Panc1 (cell line): Measurements from ENCODE around the gene ZNF644. TPM values are rescaled to one million over a fixed set of nuclear protein-coding genes. Genes with fewer than 3 reads are reported as not detected.

Source experiments
- ATAC-seq: fragments of 200-7000 bp; cut with Tn5 transposase; 2 replicates; pipeline ENCODE4 v1.9.1; 2020; ENCODE audit warnings: mild to moderate bottlenecking, moderate library complexity
- BruUV-seq: library from RNA; stranded (reverse); fragments of 400-500 nt; replicated peaks from 2 replicates; lab custom pipeline; 2021; lab: Mats Ljungman, UMichigan
- CTCF ChIA-PET: fragments of 300-600 bp; sonication (Branson Sonifier 250); formaldehyde crosslinking; loops from one replicate; lab custom pipeline; 2022; ENCODE audit warnings: antibody characterized with exemption; lab: Charles Lee
- POLR2A ChIA-PET: fragments of 300-600 bp; sonication (Branson Sonifier 250); formaldehyde crosslinking; loops from one replicate; lab custom pipeline; 2022; ENCODE audit warnings: antibody characterized with exemption; lab: Charles Lee
- DNase-seq: peaks from one replicate; pipeline ENCODE4 v3.0.0-alpha.2; 2010; ENCODE audit warnings: low read depth, low spot score
- H3K27ac ChIP-seq: 2 replicates; pipeline ENCODE4 v1.5.1; 2011; ENCODE audit warnings: mild to moderate bottlenecking, low read length, inconsistent platforms
- H3K27me3 ChIP-seq: fragments of 200-500 bp; sonication (Bioruptor generic); 2 replicates; pipeline ENCODE4 v1.6.0; 2014; ENCODE audit warnings: low read length, inconsistent platforms; ENCODE audit not compliant: control insufficient read depth, insufficient read depth
- H3K36me3 ChIP-seq: fragments of 200-500 bp; sonication (Bioruptor generic); 2 replicates; pipeline ENCODE4 v1.5.1; 2014; ENCODE audit warnings: inconsistent platforms, mild to moderate bottlenecking, low read length, moderate library complexity; ENCODE audit not compliant: control insufficient read depth, insufficient read depth
- H3K4me1 ChIP-seq: 2 replicates; pipeline ENCODE4 v1.5.1; 2011; ENCODE audit warnings: inconsistent platforms, mild to moderate bottlenecking, low read length, moderate library complexity; ENCODE audit not compliant: control insufficient read depth, insufficient read depth
- H3K4me3 ChIP-seq, 2 experiments: 2 replicates each; pipeline ENCODE4 v1.5.1; 2011 to 2012; ENCODE audit warnings: low read depth in 2 of 2, low read length in 2 of 2, mild to moderate bottlenecking in 2 of 2, inconsistent platforms in 1 of 2, moderate library complexity in 1 of 2
- H3K9me3 ChIP-seq: fragments of 200-500 bp; sonication (Bioruptor generic); 2 replicates; pipeline ENCODE4 v1.5.1; 2014; ENCODE audit warnings: low read depth, mild to moderate bottlenecking, inconsistent platforms, low read length, moderate library complexity; ENCODE audit not compliant: control insufficient read depth, insufficient read depth
- POLR2AphosphoS5 ChIP-seq: IDR thresholded peaks from 2 replicates; pipeline ENCODE4 v1.6.1; 2012; ENCODE audit warnings: mild to moderate bottlenecking, low read depth, low read length, moderate library complexity
- SIN3A ChIP-seq: IDR thresholded peaks from 2 replicates; pipeline ENCODE4 v1.6.1; 2012; ENCODE audit warnings: low read depth, mild to moderate bottlenecking, low read length, moderate library complexity, borderline replicate concordance; ENCODE audit not compliant: insufficient read depth
- TCF7L2 ChIP-seq: IDR thresholded peaks from 2 replicates; pipeline ENCODE4 v1.6.1; 2011; ENCODE audit warnings: mild to moderate bottlenecking, low read depth, low read length, inconsistent platforms
- in situ Hi-C: cut with HindIII; loops from 2 replicates; pipeline ENCODE4 v1.10.0; 2016; ENCODE audit warnings: low sequenced_read_pairs, low pct_unique_long_range_greater_than_20kb
- intact Hi-C: fragments of 100-400 bp; cut with micrococcal nuclease; formaldehyde crosslinking; loops from one replicate; pipeline ENCODE4 v1.10.0; 2022; ENCODE audit not compliant: unreplicated experiment
- total RNA-seq: library from RNA; stranded (reverse); gene quantifications from one replicate; pipeline ENCODE4 v1.2.1, GENCODE V29; 2021; ENCODE audit not compliant: unreplicated experiment
- TF ChIP-seq, protein P1 (sequence below), 2 experiments: IDR thresholded peaks; 2 replicates each; pipeline ENCODE4 v1.6.1; 2011 to 2012; ENCODE audit warnings: low read depth in 2 of 2, control low read depth in 1 of 2, low read length in 1 of 2, mild to moderate bottlenecking in 1 of 2, moderate library complexity in 1 of 2; ENCODE audit not compliant: insufficient read depth in 1 of 2
- TF ChIP-seq, protein P2 (sequence below): fragments of 450-650 bp; IDR thresholded peaks from 2 replicates; pipeline ENCODE4 v1.5.1; 2017; ENCODE audit warnings: mild to moderate bottlenecking

Gene ZNF644
- total RNA-seq, 1 experiment from 2014 or later, result 74.2 TPM

DNA sequence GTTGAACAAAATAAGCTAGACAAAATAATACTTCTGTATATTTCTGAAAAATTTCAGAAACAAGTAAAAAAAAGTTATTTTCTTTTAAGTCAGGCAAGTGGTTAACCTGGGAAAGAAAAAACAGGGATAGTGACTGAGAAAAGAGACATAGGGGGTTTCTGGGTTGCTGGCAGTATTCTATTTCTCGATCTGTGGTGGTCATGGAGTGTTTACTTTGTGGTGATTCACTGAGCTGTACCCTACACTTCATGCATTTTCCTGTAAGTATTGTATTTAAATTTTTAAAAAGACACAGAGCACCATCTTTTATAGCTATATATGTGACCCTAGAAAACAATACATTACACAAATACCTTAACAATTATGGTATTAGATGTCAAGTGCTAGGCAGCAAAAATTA, 58.2 kb downstream of the ZNF644 start:
- TF ChIP-seq, protein P1, sequence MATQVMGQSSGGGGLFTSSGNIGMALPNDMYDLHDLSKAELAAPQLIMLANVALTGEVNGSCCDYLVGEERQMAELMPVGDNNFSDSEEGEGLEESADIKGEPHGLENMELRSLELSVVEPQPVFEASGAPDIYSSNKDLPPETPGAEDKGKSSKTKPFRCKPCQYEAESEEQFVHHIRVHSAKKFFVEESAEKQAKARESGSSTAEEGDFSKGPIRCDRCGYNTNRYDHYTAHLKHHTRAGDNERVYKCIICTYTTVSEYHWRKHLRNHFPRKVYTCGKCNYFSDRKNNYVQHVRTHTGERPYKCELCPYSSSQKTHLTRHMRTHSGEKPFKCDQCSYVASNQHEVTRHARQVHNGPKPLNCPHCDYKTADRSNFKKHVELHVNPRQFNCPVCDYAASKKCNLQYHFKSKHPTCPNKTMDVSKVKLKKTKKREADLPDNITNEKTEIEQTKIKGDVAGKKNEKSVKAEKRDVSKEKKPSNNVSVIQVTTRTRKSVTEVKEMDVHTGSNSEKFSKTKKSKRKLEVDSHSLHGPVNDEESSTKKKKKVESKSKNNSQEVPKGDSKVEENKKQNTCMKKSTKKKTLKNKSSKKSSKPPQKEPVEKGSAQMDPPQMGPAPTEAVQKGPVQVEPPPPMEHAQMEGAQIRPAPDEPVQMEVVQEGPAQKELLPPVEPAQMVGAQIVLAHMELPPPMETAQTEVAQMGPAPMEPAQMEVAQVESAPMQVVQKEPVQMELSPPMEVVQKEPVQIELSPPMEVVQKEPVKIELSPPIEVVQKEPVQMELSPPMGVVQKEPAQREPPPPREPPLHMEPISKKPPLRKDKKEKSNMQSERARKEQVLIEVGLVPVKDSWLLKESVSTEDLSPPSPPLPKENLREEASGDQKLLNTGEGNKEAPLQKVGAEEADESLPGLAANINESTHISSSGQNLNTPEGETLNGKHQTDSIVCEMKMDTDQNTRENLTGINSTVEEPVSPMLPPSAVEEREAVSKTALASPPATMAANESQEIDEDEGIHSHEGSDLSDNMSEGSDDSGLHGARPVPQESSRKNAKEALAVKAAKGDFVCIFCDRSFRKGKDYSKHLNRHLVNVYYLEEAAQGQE (IDR thresholded peaks at IDR 0.05; ENCODE audit: insufficient read depth in 1 of 2, low read depth in 2 of 2, low read length in 1 of 2), result no peak
- TF ChIP-seq, protein P2, sequence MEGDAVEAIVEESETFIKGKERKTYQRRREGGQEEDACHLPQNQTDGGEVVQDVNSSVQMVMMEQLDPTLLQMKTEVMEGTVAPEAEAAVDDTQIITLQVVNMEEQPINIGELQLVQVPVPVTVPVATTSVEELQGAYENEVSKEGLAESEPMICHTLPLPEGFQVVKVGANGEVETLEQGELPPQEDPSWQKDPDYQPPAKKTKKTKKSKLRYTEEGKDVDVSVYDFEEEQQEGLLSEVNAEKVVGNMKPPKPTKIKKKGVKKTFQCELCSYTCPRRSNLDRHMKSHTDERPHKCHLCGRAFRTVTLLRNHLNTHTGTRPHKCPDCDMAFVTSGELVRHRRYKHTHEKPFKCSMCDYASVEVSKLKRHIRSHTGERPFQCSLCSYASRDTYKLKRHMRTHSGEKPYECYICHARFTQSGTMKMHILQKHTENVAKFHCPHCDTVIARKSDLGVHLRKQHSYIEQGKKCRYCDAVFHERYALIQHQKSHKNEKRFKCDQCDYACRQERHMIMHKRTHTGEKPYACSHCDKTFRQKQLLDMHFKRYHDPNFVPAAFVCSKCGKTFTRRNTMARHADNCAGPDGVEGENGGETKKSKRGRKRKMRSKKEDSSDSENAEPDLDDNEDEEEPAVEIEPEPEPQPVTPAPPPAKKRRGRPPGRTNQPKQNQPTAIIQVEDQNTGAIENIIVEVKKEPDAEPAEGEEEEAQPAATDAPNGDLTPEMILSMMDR, result no peak
- no peak for TF ChIP-seq SIN3A
- TF ChIP-seq TCF7L2, result no peak
- no peak for TF ChIP-seq POLR2AphosphoS5
- Histone ChIP-seq H3K36me3 (no peaks in the 10 kb centered on the region), H3K27ac (no peak overlapping the region), H3K4me3 (no peak overlapping the region), H3K4me1 (no peaks in the 10 kb centered on the region), H3K27me3 (no peaks in the 10 kb centered on the region), H3K9me3 (no peaks in the 10 kb centered on the region; the same call in 1 of the 2 replicates)
- no peak for ATAC-seq
- in situ Hi-C loops (no loop called here), intact Hi-C loops (loop anchor here (1.0 to 10.0 kb wide), 2 partner anchors 242 to 849 kb away; no protein-coding TSS in a partner anchor)
- no peak for DNase-seq
- no TSS peak for BruUV-seq
- CTCF ChIA-PET, result no interaction called here
- POLR2A ChIA-PET, result no interaction called here

DNA sequence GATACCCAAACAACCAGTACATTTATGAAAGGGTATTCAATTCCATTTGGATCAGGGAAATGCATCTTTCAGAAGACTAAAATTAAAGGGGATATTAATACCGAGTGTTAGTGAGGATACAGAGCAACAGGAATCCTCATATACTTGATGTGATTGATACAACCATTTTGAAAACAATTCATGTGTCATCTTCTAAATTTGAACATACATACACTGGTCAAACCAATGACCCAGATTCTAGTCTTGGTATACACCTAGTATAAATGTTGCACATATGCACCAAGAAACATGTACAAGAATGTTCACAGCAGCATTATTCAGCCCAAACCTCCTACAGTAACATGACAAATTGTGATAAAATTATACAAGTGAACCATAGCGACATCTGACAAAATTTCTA, 58.6 kb downstream of the ZNF644 start:
- no peaks in the 10 kb centered on the region for H3K4me1 ChIP-seq
- intact Hi-C loops (loop anchor here (1.0 to 10.0 kb wide), 2 partner anchors 242 to 848 kb away; no protein-coding TSS in a partner anchor), in situ Hi-C loops (no loop called here)
- H3K27me3 ChIP-seq, result no peaks in the 10 kb centered on the region
- no peaks in the 10 kb centered on the region; the same call in 1 of the 2 replicates for H3K9me3 ChIP-seq
- no peaks in the 10 kb centered on the region for H3K36me3 ChIP-seq
- ATAC-seq, result no peak
- CTCF ChIA-PET, result no interaction called here
- BruUV-seq, result no TSS peak
- no peak overlapping the region for H3K27ac ChIP-seq
- POLR2A ChIA-PET, result no interaction called here
- no peak overlapping the region for H3K4me3 ChIP-seq
- no peak for DNase-seq
- TF ChIP-seq SIN3A (no peak), TCF7L2 (no peak), POLR2AphosphoS5 (no peak)
- TF ChIP-seq, protein P1 (IDR thresholded peaks at IDR 0.05; ENCODE audit: insufficient read depth in 1 of 2, low read depth in 2 of 2, low read length in 1 of 2), result no peak
- TF ChIP-seq, protein P2, result no peak
